KOPT-K1 (cell line): Measurements from ENCODE around the gene PDLIM4.

ENCODE experiments used
- H3K27ac ChIP-seq: fragments of 200-600 bp; sonication (generic); 2 replicates; pipeline ENCODE4 v1.5.1; 2016; ENCODE audit warnings: antibody characterized with exemption, mild to moderate bottlenecking, low read depth, low read length; ENCODE audit not compliant: poor library complexity, severe bottlenecking
- H3K36me3 ChIP-seq: fragments of 200-600 bp; sonication (generic); 2 replicates; pipeline ENCODE4 v1.5.1; 2017; ENCODE audit warnings: antibody characterized with exemption, mild to moderate bottlenecking, low read length, moderate library complexity; ENCODE audit not compliant: insufficient read depth
- H3K9me3 ChIP-seq: fragments of 200-600 bp; sonication (generic); 2 replicates; pipeline ENCODE4 v1.5.1; 2017; ENCODE audit warnings: antibody characterized with exemption, low read length, mild to moderate bottlenecking; ENCODE audit not compliant: insufficient read depth, poor library complexity, severe bottlenecking

The PDLIM4 gene

GRCh38 chr5:132222649-132223038, 34.9 kb upstream of the PDLIM4 start:
- no peaks in the 10 kb centered on the region for H3K36me3 ChIP-seq
- no peaks in the 10 kb centered on the region for H3K9me3 ChIP-seq
- no peak overlapping the region for H3K27ac ChIP-seq

GRCh38 chr5:132223861-132224260, 33.6 kb upstream of the PDLIM4 start:
- Histone ChIP-seq H3K27ac (no peak overlapping the region), H3K9me3 (no peaks in the 10 kb centered on the region), H3K36me3 (no peaks in the 10 kb centered on the region)

- H3K27ac ChIP-seq = no peak overlapping the region
- no peaks in the 10 kb centered on the region for H3K36me3 ChIP-seq
- H3K9me3 ChIP-seq = no peaks in the 10 kb centered on the region
Measured at GRCh38 chr5:132224716-132225115, 32.8 kb upstream of the PDLIM4 start.

- Histone ChIP-seq H3K9me3 (no peaks in the 10 kb centered on the region), H3K36me3 (no peaks in the 10 kb centered on the region), H3K27ac (no peak overlapping the region)
Measured at GRCh38 chr5:132225165-132226032, 32.1 kb upstream of the PDLIM4 start.

GRCh38 chr5:132226516-132227234, 30.8 kb upstream of the PDLIM4 start:
- H3K27ac ChIP-seq = no peak overlapping the region
- H3K36me3 ChIP-seq = no peaks in the 10 kb centered on the region
- H3K9me3 ChIP-seq = no peaks in the 10 kb centered on the region

- Histone ChIP-seq H3K36me3 (no peaks in the 10 kb centered on the region), H3K27ac (no peak overlapping the region), H3K9me3 (no peaks in the 10 kb centered on the region)
Measured at GRCh38 chr5:132227235-132227484, 30.3 kb upstream of the PDLIM4 start.

- H3K9me3 ChIP-seq = no peaks in the 10 kb centered on the region
- no peak within 1 kb of the TSS for H3K27ac ChIP-seq
- H3K36me3 ChIP-seq = no peaks in the 10 kb centered on the region
Measured at GRCh38 chr5:132227485-132228240, 29.8 kb upstream of the PDLIM4 start, which contains the start of gene P4HA2. P4HA2 (minus strand) TSS chr5:132227853; CDS start chr5:132218626, 9,227 bp downstream.

GRCh38 chr5:132228241-132229035, 29.1 kb upstream of the PDLIM4 start:
- H3K36me3 ChIP-seq = no peaks in the 10 kb centered on the region
- H3K9me3 ChIP-seq = no peaks in the 10 kb centered on the region
- H3K27ac ChIP-seq = no peak overlapping the region

GRCh38 chr5:132229236-132229635, 28.3 kb upstream of the PDLIM4 start:
- no peaks in the 10 kb centered on the region for H3K9me3 ChIP-seq
- H3K27ac ChIP-seq = no peak overlapping the region

GRCh38 chr5:132230871-132231270, 26.6 kb upstream of the PDLIM4 start:
- Histone ChIP-seq H3K27ac (no peak overlapping the region), H3K36me3 (no peaks in the 10 kb centered on the region), H3K9me3 (no peaks in the 10 kb centered on the region)

More at GRCh38 chr5:132229236-132229635, 28.3 kb upstream of the PDLIM4 start:
- no peaks in the 10 kb centered on the region for H3K36me3 ChIP-seq

GRCh38 chr5:132232465-132232864, 25.0 kb upstream of the PDLIM4 start:
- no peaks in the 10 kb centered on the region for H3K36me3 ChIP-seq
- no peaks in the 10 kb centered on the region for H3K9me3 ChIP-seq
- H3K27ac ChIP-seq = no peak overlapping the region

GRCh38 chr5:132233081-132233480, 24.4 kb upstream of the PDLIM4 start:
- no peaks in the 10 kb centered on the region for H3K9me3 ChIP-seq
- H3K27ac ChIP-seq = no peak overlapping the region
- H3K36me3 ChIP-seq = no peaks in the 10 kb centered on the region

- Histone ChIP-seq H3K36me3 (no peaks in the 10 kb centered on the region), H3K9me3 (no peaks in the 10 kb centered on the region), H3K27ac (no peak overlapping the region)
Measured at GRCh38 chr5:132233811-132234683, 23.4 kb upstream of the PDLIM4 start.

GRCh38 chr5:132234684-132235062, 22.8 kb upstream of the PDLIM4 start:
- no peaks in the 10 kb centered on the region for H3K36me3 ChIP-seq

More at GRCh38 chr5:132234684-132235062, 22.8 kb upstream of the PDLIM4 start:
- H3K27ac ChIP-seq = no peak overlapping the region
- no peaks in the 10 kb centered on the region for H3K9me3 ChIP-seq
